MM.1S (cell line): Measurements from ENCODE around the gene MYL9.

Experiments
- CTCF ChIP-seq: fragments of 300-600 bp; sonication (generic); IDR thresholded peaks from 2 replicates; pipeline ENCODE4 v1.5.1; 2016; ENCODE audit warnings: antibody characterized with exemption, low read length, mixed read lengths
- EZH2 ChIP-seq: fragments of 300-600 bp; sonication (generic); optimal IDR thresholded peaks from 2 replicates; pipeline ENCODE3; 2017; ENCODE audit warnings: low read depth, mild to moderate bottlenecking, antibody characterized with exemption, low read length, mixed read lengths

GRCh38 chr20:36538026-36538722 lies 3.1 kb upstream of the MYL9 start:
- TF ChIP-seq CTCF (no peak), EZH2 (no peak)
